GM23338 (cell line): ENCODE results near the gene ME2.

Experiments used
- CTCF ChIP-seq, 2 experiments: fragments of 200-600 bp in 1 of 2; sonication (generic) in 1 of 2; conservative IDR thresholded peaks; 2 replicates each; pipeline versions ENCODE4 v1.5.1 to v1.6.1; 2016 to 2017; ENCODE audit warnings: antibody characterized with exemption in 2 of 2, low read depth in 2 of 2, mild to moderate bottlenecking in 2 of 2, moderate library complexity in 1 of 2
- EZH2 ChIP-seq: fragments of 200-600 bp; sonication (generic); IDR thresholded peaks from one replicate; pipeline ENCODE4 v1.8.0; 2017; ENCODE audit warnings: antibody characterized with exemption, mild to moderate bottlenecking, low read depth; ENCODE audit not compliant: unreplicated experiment
- EZH2phosphoT487 ChIP-seq: fragments of 200-600 bp; sonication (generic); IDR thresholded peaks from one replicate; pipeline ENCODE4 v1.8.1; 2018; ENCODE audit warnings: antibody characterized with exemption; ENCODE audit not compliant: unreplicated experiment
- JUNB ChIP-seq: IDR thresholded peaks from one replicate; pipeline ENCODE4 v1.6.1; 2016; ENCODE audit warnings: antibody characterized with exemption; ENCODE audit not compliant: unreplicated experiment
- POLR2AphosphoS5 ChIP-seq: IDR thresholded peaks from 2 replicates; pipeline ENCODE4 v1.6.1; 2016; ENCODE audit warnings: antibody characterized with exemption, low read depth
- ZNF331 ChIP-seq: fragments of 250-450 bp; sonication (Bioruptor Pico); IDR thresholded peaks from 2 replicates; pipeline ENCODE4 v1.5.0; 2020; ENCODE audit warnings: low read depth, mild to moderate bottlenecking, moderate library complexity
- TF ChIP-seq, protein P1 (sequence below): fragments of 250-450 bp; sonication (Bioruptor Pico); IDR thresholded peaks from 2 replicates; pipeline ENCODE4 v1.5.0; 2020; ENCODE audit warnings: mild to moderate bottlenecking, moderate library complexity
- TF ChIP-seq, protein P2 (sequence below): IDR thresholded peaks from one replicate; pipeline ENCODE4 v1.6.1; 2018; ENCODE audit warnings: antibody characterized with exemption; ENCODE audit not compliant: unreplicated experiment

GRCh38 chr18:50917021-50917420 is 38.1 kb downstream of the ME2 start:
- TF ChIP-seq, protein P1, sequence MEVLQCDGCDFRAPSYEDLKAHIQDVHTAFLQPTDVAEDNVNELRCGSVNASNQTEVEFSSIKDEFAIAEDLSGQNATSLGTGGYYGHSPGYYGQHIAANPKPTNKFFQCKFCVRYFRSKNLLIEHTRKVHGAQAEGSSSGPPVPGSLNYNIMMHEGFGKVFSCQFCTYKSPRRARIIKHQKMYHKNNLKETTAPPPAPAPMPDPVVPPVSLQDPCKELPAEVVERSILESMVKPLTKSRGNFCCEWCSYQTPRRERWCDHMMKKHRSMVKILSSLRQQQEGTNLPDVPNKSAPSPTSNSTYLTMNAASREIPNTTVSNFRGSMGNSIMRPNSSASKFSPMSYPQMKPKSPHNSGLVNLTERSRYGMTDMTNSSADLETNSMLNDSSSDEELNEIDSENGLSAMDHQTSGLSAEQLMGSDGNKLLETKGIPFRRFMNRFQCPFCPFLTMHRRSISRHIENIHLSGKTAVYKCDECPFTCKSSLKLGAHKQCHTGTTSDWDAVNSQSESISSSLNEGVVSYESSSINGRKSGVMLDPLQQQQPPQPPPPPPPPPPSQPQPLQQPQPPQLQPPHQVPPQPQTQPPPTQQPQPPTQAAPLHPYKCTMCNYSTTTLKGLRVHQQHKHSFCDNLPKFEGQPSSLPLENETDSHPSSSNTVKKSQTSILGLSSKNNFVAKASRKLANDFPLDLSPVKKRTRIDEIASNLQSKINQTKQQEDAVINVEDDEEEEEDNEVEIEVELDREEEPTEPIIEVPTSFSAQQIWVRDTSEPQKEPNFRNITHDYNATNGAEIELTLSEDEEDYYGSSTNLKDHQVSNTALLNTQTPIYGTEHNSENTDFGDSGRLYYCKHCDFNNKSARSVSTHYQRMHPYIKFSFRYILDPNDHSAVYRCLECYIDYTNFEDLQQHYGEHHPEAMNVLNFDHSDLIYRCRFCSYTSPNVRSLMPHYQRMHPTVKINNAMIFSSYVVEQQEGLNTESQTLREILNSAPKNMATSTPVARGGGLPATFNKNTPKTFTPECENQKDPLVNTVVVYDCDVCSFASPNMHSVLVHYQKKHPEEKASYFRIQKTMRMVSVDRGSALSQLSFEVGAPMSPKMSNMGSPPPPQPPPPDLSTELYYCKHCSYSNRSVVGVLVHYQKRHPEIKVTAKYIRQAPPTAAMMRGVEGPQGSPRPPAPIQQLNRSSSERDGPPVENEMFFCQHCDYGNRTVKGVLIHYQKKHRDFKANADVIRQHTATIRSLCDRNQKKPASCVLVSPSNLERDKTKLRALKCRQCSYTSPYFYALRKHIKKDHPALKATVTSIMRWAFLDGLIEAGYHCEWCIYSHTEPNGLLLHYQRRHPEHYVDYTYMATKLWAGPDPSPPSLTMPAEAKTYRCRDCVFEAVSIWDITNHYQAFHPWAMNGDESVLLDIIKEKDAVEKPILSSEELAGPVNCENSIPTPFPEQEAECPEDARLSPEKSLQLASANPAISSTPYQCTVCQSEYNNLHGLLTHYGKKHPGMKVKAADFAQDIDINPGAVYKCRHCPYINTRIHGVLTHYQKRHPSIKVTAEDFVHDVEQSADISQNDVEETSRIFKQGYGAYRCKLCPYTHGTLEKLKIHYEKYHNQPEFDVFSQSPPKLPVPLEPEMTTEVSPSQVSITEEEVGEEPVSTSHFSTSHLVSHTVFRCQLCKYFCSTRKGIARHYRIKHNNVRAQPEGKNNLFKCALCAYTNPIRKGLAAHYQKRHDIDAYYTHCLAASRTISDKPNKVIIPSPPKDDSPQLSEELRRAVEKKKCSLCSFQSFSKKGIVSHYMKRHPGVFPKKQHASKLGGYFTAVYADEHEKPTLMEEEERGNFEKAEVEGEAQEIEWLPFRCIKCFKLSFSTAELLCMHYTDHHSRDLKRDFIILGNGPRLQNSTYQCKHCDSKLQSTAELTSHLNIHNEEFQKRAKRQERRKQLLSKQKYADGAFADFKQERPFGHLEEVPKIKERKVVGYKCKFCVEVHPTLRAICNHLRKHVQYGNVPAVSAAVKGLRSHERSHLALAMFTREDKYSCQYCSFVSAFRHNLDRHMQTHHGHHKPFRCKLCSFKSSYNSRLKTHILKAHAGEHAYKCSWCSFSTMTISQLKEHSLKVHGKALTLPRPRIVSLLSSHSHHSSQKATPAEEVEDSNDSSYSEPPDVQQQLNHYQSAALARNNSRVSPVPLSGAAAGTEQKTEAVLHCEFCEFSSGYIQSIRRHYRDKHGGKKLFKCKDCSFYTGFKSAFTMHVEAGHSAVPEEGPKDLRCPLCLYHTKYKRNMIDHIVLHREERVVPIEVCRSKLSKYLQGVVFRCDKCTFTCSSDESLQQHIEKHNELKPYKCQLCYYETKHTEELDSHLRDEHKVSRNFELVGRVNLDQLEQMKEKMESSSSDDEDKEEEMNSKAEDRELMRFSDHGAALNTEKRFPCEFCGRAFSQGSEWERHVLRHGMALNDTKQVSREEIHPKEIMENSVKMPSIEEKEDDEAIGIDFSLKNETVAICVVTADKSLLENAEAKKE (CRISPR knock-in tag), result no peak
- TF ChIP-seq CTCF (conservative IDR thresholded peaks at IDR 0.05; ENCODE audit: low read depth in 2 of 2), result no peak
- no peak for TF ChIP-seq EZH2
- no peak for TF ChIP-seq POLR2AphosphoS5
- TF ChIP-seq ZNF331 (CRISPR knock-in tag), result no peak
- TF ChIP-seq, protein P2, sequence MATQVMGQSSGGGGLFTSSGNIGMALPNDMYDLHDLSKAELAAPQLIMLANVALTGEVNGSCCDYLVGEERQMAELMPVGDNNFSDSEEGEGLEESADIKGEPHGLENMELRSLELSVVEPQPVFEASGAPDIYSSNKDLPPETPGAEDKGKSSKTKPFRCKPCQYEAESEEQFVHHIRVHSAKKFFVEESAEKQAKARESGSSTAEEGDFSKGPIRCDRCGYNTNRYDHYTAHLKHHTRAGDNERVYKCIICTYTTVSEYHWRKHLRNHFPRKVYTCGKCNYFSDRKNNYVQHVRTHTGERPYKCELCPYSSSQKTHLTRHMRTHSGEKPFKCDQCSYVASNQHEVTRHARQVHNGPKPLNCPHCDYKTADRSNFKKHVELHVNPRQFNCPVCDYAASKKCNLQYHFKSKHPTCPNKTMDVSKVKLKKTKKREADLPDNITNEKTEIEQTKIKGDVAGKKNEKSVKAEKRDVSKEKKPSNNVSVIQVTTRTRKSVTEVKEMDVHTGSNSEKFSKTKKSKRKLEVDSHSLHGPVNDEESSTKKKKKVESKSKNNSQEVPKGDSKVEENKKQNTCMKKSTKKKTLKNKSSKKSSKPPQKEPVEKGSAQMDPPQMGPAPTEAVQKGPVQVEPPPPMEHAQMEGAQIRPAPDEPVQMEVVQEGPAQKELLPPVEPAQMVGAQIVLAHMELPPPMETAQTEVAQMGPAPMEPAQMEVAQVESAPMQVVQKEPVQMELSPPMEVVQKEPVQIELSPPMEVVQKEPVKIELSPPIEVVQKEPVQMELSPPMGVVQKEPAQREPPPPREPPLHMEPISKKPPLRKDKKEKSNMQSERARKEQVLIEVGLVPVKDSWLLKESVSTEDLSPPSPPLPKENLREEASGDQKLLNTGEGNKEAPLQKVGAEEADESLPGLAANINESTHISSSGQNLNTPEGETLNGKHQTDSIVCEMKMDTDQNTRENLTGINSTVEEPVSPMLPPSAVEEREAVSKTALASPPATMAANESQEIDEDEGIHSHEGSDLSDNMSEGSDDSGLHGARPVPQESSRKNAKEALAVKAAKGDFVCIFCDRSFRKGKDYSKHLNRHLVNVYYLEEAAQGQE, result no peak
- no peak for TF ChIP-seq EZH2phosphoT487
- no peak for TF ChIP-seq JUNB
